HG03139 (cell line): ENCODE data around the gene MGAT5.
A peak's percentile ranks its signal among the peaks of the same experiment; 100 is the strongest.

Source experiments
- ATAC-seq: cut with Tn5 transposase; IDR thresholded peaks from one replicate; pipeline ENCODE4 v1.9.1; 2021; ENCODE audit not compliant: unreplicated experiment

The MGAT5 gene

GRCh38 chr2:134392442-134393074 lies 138.7 kb downstream of the MGAT5 start:
- ATAC-seq, result no peak

- no peak for ATAC-seq
These were observed 139.2 kb downstream of the MGAT5 start for GRCh38 chr2:134393075-134393461.

GRCh38 chr2:134395779-134396178 lies 141.9 kb downstream of the MGAT5 start:
- ATAC-seq, result no peak

DNA sequence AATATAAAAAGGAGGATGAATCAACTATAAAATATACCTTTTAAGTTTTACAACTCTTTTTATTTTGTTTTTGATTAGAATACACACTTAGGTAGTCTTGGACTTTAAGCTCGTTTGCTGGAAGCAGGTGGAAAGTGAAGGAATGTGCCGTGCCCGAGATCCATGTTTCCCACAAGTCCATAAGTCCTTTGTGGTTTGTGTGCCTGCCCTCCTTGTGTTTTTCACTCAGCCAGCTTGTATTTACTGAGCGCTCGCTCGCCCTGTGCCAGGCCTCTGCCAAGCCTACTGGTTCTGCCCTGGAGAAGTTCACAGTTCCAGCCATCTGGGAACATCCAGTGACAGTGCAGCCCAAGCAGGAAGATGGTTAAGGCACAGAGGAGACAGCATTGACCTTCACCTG lies 142.6 kb downstream of the MGAT5 start:
- no peak for ATAC-seq

DNA sequence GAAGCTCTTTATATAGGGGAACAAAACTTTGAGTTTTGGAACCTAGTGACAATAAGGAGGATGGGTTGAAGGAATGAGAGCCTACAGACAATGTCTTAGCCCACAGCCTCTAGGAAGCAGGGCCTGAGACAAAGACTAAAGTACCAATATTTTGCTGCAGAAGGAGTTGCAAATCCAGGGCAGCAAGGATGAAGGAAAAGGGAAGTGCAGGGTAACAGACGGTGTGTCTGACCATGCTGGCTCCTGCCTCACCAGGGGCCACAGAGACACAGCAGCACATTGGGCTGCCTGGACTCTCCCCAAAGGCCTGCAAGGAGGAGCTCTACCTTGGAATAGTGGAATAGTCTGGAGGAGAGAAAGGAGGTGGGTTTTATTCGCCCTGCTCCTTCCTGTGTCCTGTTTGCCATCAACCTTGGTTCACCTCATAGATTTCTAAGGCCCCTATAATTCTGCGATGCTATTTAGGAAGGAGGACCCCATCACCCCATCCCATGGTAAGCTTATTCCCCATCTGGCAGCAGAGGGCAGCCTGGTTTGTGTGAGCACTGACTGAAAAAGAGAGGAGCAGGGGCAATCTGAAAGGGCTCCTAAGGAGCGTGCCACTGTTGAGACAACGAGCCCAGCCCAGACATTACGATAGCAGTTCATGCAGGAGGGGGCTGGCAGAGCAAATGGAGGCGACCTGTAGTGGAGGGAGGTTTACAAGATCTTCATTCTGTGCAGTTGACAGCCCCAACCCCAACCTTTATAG lies 143.4 kb downstream of the MGAT5 start:
- ATAC-seq, result no peak

GRCh38 chr2:134398300-134398699 lies 144.4 kb downstream of the MGAT5 start:
- ATAC-seq, result no peak

- no peak for ATAC-seq
These were observed 145.2 kb downstream of the MGAT5 start for GRCh38 chr2:134399096-134399495.

- no peak for ATAC-seq
These were observed 147.2 kb downstream of the MGAT5 start for GRCh38 chr2:134401081-134401497.

GRCh38 chr2:134401789-134402188 lies 147.9 kb downstream of the MGAT5 start:
- ATAC-seq, result no peak

DNA sequence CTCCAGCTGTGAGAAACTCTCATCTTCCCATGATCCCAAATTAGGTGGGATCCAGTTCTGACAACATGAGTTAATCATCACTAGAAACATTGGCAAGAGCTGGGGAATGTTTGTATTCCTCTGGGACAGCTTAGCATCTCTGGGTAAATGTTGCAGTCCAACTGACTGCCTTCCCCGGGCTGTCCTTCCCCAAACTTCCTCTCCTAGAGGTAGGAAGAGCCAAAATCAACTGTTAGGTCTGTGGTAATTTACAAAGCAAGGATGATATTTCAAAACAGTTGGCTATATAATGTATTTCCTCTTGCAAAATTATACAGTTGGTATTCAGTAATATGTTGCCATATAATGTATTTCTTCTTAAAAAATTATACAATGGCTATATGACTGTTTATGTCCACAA lies 148.5 kb downstream of the MGAT5 start:
- no peak for ATAC-seq

DNA sequence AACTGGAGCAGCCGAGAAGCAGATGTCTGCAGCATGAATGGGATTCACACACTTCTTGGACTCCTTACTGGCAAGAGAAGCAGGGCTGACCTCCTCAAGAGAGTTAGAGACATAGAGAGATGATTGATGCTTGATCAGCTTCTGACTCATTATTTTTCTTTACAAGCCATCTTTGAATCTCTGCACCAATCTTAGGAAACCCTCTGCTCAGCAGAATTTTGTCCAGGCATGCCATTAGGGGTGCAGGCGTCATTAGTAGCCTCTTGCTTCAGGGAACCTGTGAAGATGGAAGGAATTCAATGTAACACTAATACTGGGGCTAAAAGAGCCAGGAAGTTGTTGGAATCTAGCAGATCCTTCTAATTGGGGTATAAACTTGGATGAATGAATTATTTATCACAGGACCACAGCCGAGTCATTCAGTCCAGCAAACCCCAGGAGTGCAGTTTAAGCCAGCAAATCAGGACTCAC lies 151.8 kb downstream of the MGAT5 start:
- ATAC-seq, result no peak

DNA sequence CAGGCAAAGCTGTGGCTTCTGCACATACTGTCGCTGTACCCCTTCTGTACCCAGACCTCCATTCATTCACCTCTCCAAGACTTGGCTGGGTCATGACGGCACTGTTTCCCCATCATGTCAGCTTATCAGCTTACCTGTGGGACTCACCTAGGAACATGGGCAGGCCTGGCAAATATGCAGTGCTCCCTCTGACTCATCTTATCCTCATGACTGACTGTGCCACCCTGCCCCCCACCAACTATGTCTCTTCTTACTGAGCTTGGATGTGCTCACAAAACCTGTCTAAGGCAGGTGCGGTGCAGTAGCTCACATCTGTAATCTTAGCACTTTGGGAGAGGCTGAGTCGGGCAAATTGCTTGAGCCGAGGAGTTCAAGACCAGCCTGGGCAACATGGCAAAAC lies 152.4 kb downstream of the MGAT5 start:
- ATAC-seq, result no peak

DNA sequence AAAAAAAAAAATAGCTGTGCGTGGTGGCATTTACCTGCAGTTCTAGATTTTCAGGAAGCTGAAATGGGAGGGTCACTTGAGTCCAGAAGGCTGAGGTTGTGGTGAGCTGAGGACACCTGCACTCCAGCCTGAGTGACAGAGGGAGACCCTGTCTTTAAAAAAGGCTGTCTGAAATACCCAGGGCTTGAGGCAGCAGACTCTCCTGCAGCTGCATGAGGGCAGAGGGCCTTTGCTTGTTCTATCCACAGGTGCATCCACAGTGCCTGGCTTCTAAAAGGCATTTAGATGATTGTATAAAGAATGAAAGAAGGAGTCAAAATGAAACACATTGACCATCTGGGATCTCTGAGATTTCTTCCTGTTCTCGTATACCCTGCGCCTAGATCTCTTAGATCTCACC lies 152.9 kb downstream of the MGAT5 start:
- no peak for ATAC-seq

DNA sequence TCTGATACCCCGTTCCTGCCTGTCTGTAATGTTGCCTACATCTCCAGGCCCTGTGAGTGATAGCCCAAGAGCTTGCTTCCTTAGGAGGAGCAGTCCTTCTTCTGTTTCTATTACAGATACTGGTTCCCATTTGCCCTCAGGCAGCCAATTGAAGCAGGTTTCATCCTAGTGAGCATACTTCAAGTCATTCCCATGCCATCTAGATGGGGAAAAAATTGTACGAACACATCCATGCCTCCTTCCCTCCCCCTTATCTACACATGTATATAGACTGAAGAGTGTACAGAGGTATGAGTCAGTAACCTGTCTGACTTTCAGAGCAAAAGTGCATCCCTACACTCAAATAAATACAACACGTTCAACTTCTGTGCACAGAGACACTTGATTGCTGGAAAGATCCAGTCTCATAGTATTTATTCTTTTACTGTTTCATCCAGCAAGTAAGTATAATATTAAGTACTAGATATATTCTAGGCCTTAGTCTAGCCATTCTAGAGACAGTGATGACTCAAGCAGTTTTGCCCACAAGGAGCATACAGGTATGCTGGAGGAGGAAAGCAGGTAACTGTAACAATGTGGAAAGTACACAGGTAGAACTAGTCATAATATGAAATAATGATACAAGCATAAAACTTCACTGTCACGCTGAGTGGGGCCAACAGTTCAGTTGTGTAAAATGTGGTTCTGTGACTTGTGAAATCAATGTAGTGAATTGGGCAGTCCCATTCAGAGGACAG lies 153.4 kb downstream of the MGAT5 start:
- ATAC-seq, result no peak

- ATAC-seq, result no peak
These were observed 154.5 kb downstream of the MGAT5 start for GRCh38 chr2:134408386-134408785.

GRCh38 chr2:134408791-134409190 lies 154.9 kb downstream of the MGAT5 start:
- ATAC-seq, result no peak

DNA sequence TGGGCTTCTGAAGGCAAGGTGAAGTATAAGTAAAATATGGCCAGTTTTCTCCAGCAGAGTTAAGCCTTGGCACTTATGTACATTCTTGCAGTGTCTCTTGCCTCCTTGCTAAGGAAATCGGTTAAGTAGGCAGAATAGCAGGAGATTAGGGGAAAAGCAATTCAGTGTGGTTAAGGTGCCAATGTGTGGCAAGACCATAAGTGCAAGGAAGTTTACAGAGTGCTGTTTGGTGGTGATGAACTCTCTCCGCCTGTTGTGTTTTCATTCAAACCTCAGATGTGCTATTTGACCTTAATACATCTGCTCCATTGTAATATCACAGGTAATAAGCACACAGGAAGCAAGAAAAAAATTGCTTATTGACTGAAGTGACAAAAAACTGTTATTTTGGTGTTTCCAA lies 156.1 kb downstream of the MGAT5 start:
- no peak for ATAC-seq

DNA sequence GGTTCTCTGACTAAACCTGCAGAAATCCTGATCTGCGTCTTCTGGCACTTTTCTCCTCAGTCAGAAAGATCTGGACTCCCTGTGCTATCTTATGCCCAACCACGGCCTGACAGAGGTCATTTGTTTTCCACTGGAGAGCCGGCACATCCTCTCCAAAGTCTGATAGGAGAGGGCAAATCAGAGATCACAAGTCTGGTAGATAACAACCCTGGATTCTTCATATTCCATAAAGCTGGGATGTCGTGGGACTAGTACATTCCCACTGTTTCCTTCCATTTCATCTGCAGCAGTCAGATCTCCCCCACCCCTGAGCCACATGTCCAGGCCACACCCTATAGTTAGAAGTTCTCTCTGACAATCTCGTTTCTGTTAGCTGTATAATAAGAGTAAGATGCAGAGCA lies 157.0 kb downstream of the MGAT5 start:
- no peak for ATAC-seq

GRCh38 chr2:134411279-134411827 lies 157.5 kb downstream of the MGAT5 start:
- no peak for ATAC-seq

- ATAC-seq, result peak; percentile 94
These were observed 158.2 kb downstream of the MGAT5 start for GRCh38 chr2:134411828-134412638.

DNA sequence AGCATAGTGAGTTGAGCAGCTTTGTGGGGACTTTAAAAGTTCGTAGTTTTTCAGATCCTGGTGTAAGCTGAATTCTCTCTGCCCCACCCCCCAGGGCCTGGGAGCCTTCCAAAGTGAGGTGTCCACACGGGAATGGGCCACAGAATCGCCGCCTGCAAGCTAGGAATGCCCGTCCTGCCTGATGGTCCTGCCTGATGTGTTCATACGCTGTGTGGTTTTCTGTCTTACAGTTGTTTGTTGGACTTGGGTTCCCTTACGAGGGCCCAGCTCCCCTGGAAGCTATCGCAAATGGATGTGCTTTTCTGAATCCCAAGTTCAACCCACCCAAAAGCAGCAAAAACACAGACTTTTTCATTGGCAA lies 158.7 kb downstream of the MGAT5 start:
- ATAC-seq, result no peak
